ENCODE data around the gene UIMC1. TPM values are rescaled to one million over a fixed set of nuclear protein-coding genes. Genes with fewer than 3 reads are reported as not detected.

UIMC1 gene
- total RNA-seq, 1 experiment from 2014 or later: 46.8 TPM

DNA sequence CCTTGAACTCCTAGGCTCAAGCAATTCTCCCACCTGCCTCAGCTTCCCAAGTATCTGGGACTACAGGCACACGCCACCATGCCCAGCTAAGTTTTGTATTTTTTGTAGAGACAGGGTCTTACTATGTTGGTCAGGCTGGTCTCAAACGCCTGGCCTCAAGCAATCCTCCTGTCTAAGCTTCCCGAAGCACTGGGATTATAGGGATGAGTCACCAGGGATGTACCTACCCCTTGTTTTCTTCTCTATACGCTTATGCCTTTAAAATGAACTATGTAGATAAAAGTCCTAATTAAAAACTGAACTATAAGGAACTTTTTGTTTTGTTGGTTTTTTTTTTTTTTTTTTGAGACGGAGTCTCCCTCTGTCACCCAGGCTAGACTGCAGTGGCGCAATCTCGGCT, 25.8 kb downstream of the UIMC1 start:
- Histone ChIP-seq H3K9me3 (ENCODE audit: low read depth, low read length, poor library complexity, severe bottlenecking) (no peaks in the 10 kb centered on the region), H3K27ac (ENCODE audit: low read depth, low read length, poor library complexity, severe bottlenecking) (no peak overlapping the region), H3K4me3 (ENCODE audit: low read depth, low read length, poor library complexity, severe bottlenecking) (no peak overlapping the region), H3K27me3 (replicated peaks; ENCODE audit: insufficient read depth, low read depth, low read length, poor library complexity) (no peaks in the 10 kb centered on the region), H3K4me1 (ENCODE audit: insufficient read depth, low read length, poor library complexity, severe bottlenecking) (no peaks in the 10 kb centered on the region), H3K36me3 (ENCODE audit: insufficient read depth, low read length, poor library complexity, severe bottlenecking) (peaks cover 16% of the 10 kb centered on the region)
- CTCF ChIA-PET: no interaction called here
- intact Hi-C loops (cut with micrococcal nuclease; ENCODE audit: unreplicated experiment): no loop called here
- POLR2A ChIA-PET (ENCODE audit: low non-redundant PET): no interaction called here
- TF ChIP-seq, protein P1, sequence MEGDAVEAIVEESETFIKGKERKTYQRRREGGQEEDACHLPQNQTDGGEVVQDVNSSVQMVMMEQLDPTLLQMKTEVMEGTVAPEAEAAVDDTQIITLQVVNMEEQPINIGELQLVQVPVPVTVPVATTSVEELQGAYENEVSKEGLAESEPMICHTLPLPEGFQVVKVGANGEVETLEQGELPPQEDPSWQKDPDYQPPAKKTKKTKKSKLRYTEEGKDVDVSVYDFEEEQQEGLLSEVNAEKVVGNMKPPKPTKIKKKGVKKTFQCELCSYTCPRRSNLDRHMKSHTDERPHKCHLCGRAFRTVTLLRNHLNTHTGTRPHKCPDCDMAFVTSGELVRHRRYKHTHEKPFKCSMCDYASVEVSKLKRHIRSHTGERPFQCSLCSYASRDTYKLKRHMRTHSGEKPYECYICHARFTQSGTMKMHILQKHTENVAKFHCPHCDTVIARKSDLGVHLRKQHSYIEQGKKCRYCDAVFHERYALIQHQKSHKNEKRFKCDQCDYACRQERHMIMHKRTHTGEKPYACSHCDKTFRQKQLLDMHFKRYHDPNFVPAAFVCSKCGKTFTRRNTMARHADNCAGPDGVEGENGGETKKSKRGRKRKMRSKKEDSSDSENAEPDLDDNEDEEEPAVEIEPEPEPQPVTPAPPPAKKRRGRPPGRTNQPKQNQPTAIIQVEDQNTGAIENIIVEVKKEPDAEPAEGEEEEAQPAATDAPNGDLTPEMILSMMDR (conservative IDR thresholded peaks at IDR 0.05; ENCODE audit: low read depth, low read length): no peak
- TF ChIP-seq EZH2 (IDR thresholded peaks at IDR 0.05; ENCODE audit: borderline replicate concordance, low read depth, low read length, poor library complexity, severe bottlenecking): no peak
- no TSS peak for BruUV-seq (replicated peaks)
- no peak for DNase-seq (ENCODE audit: low spot score)

DNA sequence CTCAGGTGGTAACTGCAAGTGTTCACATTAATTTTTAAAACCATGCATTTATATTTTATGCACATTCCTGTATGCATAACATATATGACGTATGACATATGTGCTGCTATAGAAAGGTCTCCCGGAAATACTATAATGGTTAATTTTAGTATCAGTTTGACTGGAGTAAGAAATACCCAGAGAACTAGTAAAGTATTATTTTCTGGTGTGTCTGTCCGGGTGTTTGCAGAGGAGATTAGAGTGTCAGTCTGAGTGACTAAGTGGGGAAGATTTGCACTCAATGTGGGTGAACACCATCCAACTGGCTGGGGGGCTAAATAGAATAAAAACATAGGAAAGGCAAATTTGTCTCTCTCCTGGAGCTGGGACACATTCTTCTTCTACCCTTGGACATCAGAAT, 26.9 kb downstream of the UIMC1 start:
- TSS peak; percentile 33 for BruUV-seq (replicated peaks)
- TF ChIP-seq EZH2 (IDR thresholded peaks at IDR 0.05; ENCODE audit: borderline replicate concordance, low read depth, low read length, poor library complexity, severe bottlenecking): no peak
- TF ChIP-seq, protein P1 (conservative IDR thresholded peaks at IDR 0.05; ENCODE audit: low read depth, low read length): no peak
- Histone ChIP-seq H3K36me3 (ENCODE audit: insufficient read depth, low read length, poor library complexity, severe bottlenecking) (peaks cover 18% of the 10 kb centered on the region), H3K4me3 (ENCODE audit: low read depth, low read length, poor library complexity, severe bottlenecking) (no peak overlapping the region), H3K27me3 (replicated peaks; ENCODE audit: insufficient read depth, low read depth, low read length, poor library complexity) (no peaks in the 10 kb centered on the region), H3K4me1 (ENCODE audit: insufficient read depth, low read length, poor library complexity, severe bottlenecking) (no peaks in the 10 kb centered on the region), H3K9me3 (ENCODE audit: low read depth, low read length, poor library complexity, severe bottlenecking) (no peaks in the 10 kb centered on the region), H3K27ac (ENCODE audit: low read depth, low read length, poor library complexity, severe bottlenecking) (no peak overlapping the region)
- no peak for DNase-seq (ENCODE audit: low spot score)
- POLR2A ChIA-PET (ENCODE audit: low non-redundant PET): no interaction called here
- CTCF ChIA-PET: no interaction called here
- intact Hi-C loops (cut with micrococcal nuclease; ENCODE audit: unreplicated experiment): no loop called here

DNA sequence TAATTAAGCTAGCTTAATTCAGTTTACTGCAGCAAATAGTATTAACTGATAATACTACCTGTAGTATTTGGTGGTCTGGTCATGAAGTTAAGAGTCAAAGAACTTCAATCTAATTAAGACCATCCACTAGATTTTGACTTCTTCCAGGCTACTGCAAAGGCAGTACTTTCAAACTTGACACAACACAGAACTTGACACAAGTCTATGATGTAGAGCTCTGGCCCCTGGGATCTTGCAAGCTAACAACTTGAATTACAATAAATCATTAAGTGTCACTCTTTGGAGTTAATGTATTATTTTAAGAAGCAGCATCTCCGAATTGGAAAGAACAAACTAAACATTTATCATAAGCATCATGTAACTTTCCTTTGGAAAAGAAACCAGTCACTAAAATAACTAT, 40.9 kb downstream of the UIMC1 start:
- no peak for TF ChIP-seq EZH2 (IDR thresholded peaks at IDR 0.05; ENCODE audit: borderline replicate concordance, low read depth, low read length, poor library complexity, severe bottlenecking)
- TF ChIP-seq, protein P1 (conservative IDR thresholded peaks at IDR 0.05; ENCODE audit: low read depth, low read length): no peak
- Histone ChIP-seq H3K27ac (ENCODE audit: low read depth, low read length, poor library complexity, severe bottlenecking) (no peak overlapping the region), H3K4me3 (ENCODE audit: low read depth, low read length, poor library complexity, severe bottlenecking) (no peak overlapping the region), H3K36me3 (ENCODE audit: insufficient read depth, low read length, poor library complexity, severe bottlenecking) (peaks cover 25% of the 10 kb centered on the region), H3K9me3 (ENCODE audit: low read depth, low read length, poor library complexity, severe bottlenecking) (no peaks in the 10 kb centered on the region), H3K27me3 (replicated peaks; ENCODE audit: insufficient read depth, low read depth, low read length, poor library complexity) (no peaks in the 10 kb centered on the region), H3K4me1 (ENCODE audit: insufficient read depth, low read length, poor library complexity, severe bottlenecking) (no peaks in the 10 kb centered on the region)
- ChIA-PET POLR2A (ENCODE audit: low non-redundant PET) (no interaction called here), CTCF (no interaction called here)
- no TSS peak for BruUV-seq (replicated peaks)
- DNase-seq (ENCODE audit: low spot score): no peak
- intact Hi-C loops (cut with micrococcal nuclease; ENCODE audit: unreplicated experiment): no loop called here

Data from A673 (cell line).